Measurements from ENCODE around the gene ADAD2.

- TF ChIP-seq FOXK2 (IDR thresholded peaks at IDR 0.05) (no peak), POLR2AphosphoS5 (IDR thresholded peaks at IDR 0.05; ENCODE audit: low read length) (peak; percentile 47; the same call in 1 of the 2 replicates), NBN (IDR thresholded peaks at IDR 0.05) (no peak), CTCF (IDR thresholded peaks at IDR 0.05 in 2 of 3, conservative IDR thresholded peaks at IDR 0.05 in 1 of 3; ENCODE audit: control insufficient read depth in 2 of 3, extremely low read depth in 1 of 3, insufficient read depth in 1 of 3, low read depth in 3 of 3, low read length in 3 of 3) (peak in 1 of 3 experiments; percentile 24; a peak in 1 of 6 replicates), NFYA (IDR thresholded peaks at IDR 0.05; ENCODE audit: borderline replicate concordance, low read depth, low read length) (no peak), USF1 (IDR thresholded peaks at IDR 0.05; ENCODE audit: borderline replicate concordance, extremely low read length, insufficient read depth, low read depth, low read length) (peak; percentile 97), NR2F1 (conservative IDR thresholded peaks at IDR 0.05) (peak; percentile 70), BRCA1 (IDR thresholded peaks at IDR 0.05; ENCODE audit: low read depth, low read length) (no peak), POLR2A (IDR thresholded peaks at IDR 0.05; ENCODE audit: low read depth, low read length) (peak; percentile 61; the same call in 1 of the 2 replicates)
Observed at GRCh38 chr16:84144859-84145639, 45.9 kb upstream of the ADAD2 start, which contains the start of the genes DNAAF1 and HSDL1.

Data from GM12878 (cell line).